Fibroblast of peridontal ligament (primary cell): Measurements from ENCODE around the gene ADIPOR1.
"Not testable (repeated sequence)": the region's sequence is repeated elsewhere in the genome, so short reads cannot be mapped to it uniquely, and the experiment has no call there.

Source experiments
- DNase-seq: peaks from one replicate; pipeline ENCODE4 v3.0.0-alpha.2; 2010; ENCODE audit errors: extremely low read depth

Gene ADIPOR1

DNA sequence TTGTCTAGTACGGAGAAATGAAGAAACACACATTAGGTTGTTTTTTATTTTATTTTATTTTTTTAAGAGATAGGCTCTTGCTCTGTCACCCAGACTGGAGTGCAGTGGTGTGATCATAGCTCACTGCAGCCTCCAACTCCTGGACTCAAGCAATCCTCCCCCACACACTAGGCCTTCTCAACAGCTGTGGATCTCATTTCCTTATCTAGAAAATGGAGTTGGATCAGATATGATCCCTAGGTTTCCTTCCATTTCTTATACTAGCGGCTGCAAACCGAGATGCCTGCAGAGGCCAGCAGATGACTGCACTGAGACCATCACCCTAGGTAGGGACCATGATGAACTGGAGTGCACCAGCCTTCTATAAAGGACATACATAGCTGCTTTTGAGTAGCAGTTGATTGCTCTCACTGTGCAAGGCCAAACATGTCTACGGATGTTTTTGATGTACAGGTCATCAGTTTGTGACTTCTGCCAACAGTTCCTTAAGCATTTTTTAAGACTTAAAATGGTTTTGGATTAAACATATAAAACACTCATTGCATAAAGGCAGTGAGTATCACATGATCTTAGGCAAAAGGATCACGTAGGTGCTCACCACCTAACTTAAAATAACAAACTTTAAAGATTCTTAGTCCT, 19.7 kb downstream of the ADIPOR1 start:
- DNase-seq, result no peak

- not testable (repeated sequence) for DNase-seq
These were observed 21.7 kb downstream of the ADIPOR1 start for GRCh38 chr1:202936409-202936808.

- no peak for DNase-seq
These were observed 22.3 kb downstream of the ADIPOR1 start for GRCh38 chr1:202935844-202936243.

DNA sequence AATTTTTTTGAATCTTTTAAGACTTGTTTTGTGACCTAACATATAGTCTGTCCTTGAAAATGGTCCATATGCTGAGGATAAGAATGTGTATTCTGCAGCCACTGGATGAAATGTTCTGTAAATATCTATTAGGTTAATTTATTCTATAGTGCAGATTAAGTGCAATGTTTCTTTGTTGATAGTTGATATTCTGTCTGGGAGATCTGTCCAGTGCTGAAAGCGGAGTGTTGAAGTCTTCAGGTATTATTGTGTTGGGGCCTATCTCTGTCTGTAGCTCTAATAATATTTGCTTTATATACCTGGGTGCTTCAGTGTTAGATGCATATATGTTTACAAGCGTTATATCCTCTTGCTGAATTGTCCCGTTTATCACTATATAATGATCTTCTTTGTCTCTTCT, 23.4 kb downstream of the ADIPOR1 start:
- no peak for DNase-seq

DNA sequence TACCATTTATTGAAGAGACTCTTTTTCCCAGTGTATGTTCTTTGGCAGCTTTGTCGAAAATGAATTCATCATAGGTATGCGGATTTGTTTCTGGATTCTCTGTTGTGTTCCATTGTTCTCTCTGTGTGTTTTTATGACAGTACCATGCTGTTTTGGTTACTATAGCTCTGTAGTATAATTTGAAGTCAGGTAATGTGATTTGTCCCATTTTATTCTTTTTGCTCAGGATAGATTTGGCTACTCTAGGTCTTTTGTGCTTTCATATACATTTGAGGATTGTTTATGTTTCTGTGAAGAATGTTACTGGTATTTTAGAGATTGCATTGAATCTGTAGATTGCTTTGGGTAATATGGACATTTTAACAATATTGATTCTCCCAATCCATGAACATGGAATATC, 25.6 kb downstream of the ADIPOR1 start:
- DNase-seq, result no peak

- peak; percentile 94 for DNase-seq
These were observed 31.3 kb downstream of the ADIPOR1 start, which contains the start of gene KLHL12 for GRCh38 chr1:202926581-202927491. Gene KLHL12, minus strand, starts transcription at chr1:202927234. Its CDS starts 2,072 bp downstream, at chr1:202925162.

GRCh38 chr1:202923533-202923932, 34.6 kb downstream of the ADIPOR1 start:
- DNase-seq, result no peak

- DNase-seq, result no peak
These were observed 38.5 kb downstream of the ADIPOR1 start for GRCh38 chr1:202919615-202920014.

DNA sequence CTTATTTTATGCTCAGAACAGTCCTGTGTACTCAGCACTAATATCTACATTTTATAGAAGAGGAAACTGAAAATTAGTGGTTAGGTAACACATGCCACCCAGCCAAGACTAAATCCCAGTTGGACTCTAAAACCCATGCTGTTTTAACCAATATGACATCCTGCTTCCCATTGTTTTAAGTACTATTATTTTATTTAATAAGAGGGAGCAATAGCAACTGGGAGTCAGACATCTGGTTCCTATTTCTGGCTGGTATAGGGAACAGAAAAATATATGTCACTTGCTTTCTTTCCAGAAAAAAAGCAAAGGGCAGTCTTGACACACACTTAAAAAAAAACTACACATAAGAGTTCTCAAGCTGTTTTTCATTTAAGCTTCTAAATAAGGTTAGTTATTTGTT, 43.0 kb downstream of the ADIPOR1 start:
- DNase-seq, result no peak

GRCh38 chr1:202912476-202912875, 45.6 kb downstream of the ADIPOR1 start:
- not testable (repeated sequence) for DNase-seq

- no peak for DNase-seq
These were observed 48.6 kb downstream of the ADIPOR1 start for GRCh38 chr1:202909494-202909893.

DNA sequence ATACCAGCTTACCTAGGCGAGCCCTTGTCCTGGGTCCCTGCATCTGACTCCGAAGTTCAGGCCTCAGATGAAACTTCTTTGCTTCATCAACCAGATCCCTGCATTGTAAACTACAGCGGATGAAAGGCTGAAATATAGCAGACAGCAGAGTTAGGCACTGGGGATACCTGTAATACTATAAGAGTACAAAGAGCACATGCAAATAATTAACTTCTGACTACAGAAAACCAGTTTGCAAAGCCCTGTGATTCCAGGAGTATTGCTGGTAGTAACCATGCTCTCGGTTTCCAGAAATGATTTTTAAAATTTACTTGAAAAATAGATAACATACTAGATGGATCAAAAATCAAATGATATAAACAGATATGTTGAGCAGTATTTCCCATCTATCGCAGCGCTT, 49.1 kb downstream of the ADIPOR1 start:
- no peak for DNase-seq

- DNase-seq, result no peak
These were observed 52.8 kb downstream of the ADIPOR1 start for GRCh38 chr1:202905331-202905730.

DNA sequence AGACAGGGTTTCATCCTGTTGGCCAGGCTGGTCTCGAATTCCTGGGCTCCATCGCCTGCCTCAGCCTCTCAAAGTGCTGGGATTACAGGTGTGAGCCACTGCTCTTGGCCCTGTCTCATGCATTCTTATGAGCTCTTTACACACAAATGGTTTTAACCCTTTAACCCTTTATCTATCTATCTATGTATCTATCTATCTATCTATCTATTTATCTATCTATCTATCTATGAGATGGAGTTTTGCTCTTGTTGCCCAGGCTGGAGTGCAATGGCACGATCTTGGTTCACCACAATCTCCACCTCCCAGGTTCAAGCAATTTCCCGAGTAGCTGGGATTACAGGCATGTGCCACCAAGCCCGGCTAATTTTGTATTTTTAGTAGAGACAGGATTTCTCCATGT, 54.3 kb downstream of the ADIPOR1 start:
- DNase-seq, result not testable (repeated sequence)

- no peak for DNase-seq
These were observed 56.6 kb downstream of the ADIPOR1 start for GRCh38 chr1:202901555-202901954.

- DNase-seq, result no peak
These were observed 65.6 kb downstream of the ADIPOR1 start for GRCh38 chr1:202892501-202892900.
